ENCODE data around the gene HUNK. TPM values are rescaled to one million over a fixed set of nuclear protein-coding genes. Genes with fewer than 3 reads are reported as not detected.

Gene HUNK
- total RNA-seq, 1 experiment from 2014 or later: not detected

DNA sequence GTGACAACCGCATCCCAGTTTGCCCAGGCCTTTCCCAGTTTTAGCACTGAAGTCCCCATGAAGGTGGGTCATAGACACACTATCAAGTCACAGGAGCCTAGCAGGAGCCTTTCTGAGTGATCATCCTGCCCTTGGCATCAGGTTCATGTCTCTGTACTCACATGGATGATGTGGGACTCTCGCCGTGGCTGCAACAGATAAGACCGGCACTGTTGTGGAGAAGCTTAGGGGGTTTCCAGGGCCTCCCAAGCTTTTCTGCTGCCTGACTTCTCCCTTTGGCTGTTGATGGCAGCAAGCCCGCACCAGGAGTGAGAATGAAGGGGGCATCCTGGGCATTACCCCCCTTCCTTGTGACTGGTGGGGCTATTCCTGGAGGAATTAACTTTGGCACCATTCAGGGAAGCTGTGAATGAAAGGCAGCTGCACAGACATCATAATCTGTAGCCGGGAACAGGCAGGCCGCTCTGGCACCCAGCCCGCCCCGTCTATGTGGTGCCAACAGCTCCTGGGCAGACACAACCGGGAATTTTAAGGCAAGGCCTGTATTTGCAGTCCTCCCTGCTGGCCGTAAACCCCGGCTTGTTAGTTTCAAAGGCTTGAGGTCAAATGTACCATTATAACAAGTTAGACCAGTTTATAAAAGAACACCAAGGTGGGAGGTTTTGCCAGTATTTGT lies 148.6 kb downstream of the HUNK start:
- Histone ChIP-seq H3K9me2 (ENCODE audit: insufficient read depth) (no peaks in the 10 kb centered on the region), H3F3A (ENCODE audit: insufficient read depth, low read depth) (no peaks in the 10 kb centered on the region), H3K36me3 (ENCODE audit: low read depth) (no peaks in the 10 kb centered on the region), H3K27ac (no peak overlapping the region), H3K79me2 (ENCODE audit: low read depth) (no peaks in the 10 kb centered on the region), H4K20me1 (ENCODE audit: insufficient read depth) (no peaks in the 10 kb centered on the region), H3K27me3 (ENCODE audit: insufficient read depth, low read depth) (peaks cover 54% of the 10 kb centered on the region), H2AFZ (no peak overlapping the region), H3K9me3 (ENCODE audit: insufficient read depth, low read depth) (no peaks in the 10 kb centered on the region), H3K4me1 (replicated peaks; ENCODE audit: insufficient read depth) (no peaks in the 10 kb centered on the region), H3K4me3 (no peak overlapping the region), H3K4me2 (no peak overlapping the region)
- POLR2A ChIA-PET (ENCODE audit: unreplicated experiment): no interaction called here
- intact Hi-C loops (cut with micrococcal nuclease; ENCODE audit: unreplicated experiment): no loop called here
- BruUV-seq (replicated peaks): no TSS peak
- no peak for DNase-seq
- CTCF ChIA-PET: no interaction called here
- no peak for TF ChIP-seq EZH2 (IDR thresholded peaks at IDR 0.05; ENCODE audit: low read depth)
- TF ChIP-seq, protein P1, sequence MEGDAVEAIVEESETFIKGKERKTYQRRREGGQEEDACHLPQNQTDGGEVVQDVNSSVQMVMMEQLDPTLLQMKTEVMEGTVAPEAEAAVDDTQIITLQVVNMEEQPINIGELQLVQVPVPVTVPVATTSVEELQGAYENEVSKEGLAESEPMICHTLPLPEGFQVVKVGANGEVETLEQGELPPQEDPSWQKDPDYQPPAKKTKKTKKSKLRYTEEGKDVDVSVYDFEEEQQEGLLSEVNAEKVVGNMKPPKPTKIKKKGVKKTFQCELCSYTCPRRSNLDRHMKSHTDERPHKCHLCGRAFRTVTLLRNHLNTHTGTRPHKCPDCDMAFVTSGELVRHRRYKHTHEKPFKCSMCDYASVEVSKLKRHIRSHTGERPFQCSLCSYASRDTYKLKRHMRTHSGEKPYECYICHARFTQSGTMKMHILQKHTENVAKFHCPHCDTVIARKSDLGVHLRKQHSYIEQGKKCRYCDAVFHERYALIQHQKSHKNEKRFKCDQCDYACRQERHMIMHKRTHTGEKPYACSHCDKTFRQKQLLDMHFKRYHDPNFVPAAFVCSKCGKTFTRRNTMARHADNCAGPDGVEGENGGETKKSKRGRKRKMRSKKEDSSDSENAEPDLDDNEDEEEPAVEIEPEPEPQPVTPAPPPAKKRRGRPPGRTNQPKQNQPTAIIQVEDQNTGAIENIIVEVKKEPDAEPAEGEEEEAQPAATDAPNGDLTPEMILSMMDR (conservative IDR thresholded peaks at IDR 0.05): no peak

DNA sequence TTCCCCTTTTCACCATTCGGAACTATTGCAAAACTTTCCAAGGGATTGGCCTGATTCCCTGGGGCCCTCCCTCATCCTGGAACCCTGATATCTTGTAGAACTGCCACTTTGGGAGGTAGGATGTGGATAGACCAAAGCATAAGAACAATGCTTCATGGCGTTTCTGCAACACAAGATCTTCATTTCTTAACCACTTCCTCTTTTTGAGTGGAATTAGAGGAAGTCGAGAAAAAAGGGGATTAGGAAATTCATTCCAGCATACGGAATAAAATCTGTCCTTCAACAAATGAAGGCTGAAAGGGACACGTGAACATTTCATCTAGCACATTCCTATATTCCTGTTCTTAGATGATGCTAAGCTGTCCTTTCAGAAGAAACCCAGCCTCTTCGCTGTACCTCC lies 149.3 kb downstream of the HUNK start:
- Histone ChIP-seq H3K36me3 (ENCODE audit: low read depth) (no peaks in the 10 kb centered on the region), H2AFZ (no peak overlapping the region), H3K4me3 (no peak overlapping the region), H3K79me2 (ENCODE audit: low read depth) (no peaks in the 10 kb centered on the region), H3K9me3 (ENCODE audit: insufficient read depth, low read depth) (no peaks in the 10 kb centered on the region), H3K27ac (no peak overlapping the region), H3K4me2 (no peak overlapping the region), H3K4me1 (replicated peaks; ENCODE audit: insufficient read depth) (no peaks in the 10 kb centered on the region), H3K9me2 (ENCODE audit: insufficient read depth) (no peaks in the 10 kb centered on the region), H3K27me3 (ENCODE audit: insufficient read depth, low read depth) (peaks cover 49% of the 10 kb centered on the region), H4K20me1 (ENCODE audit: insufficient read depth) (no peaks in the 10 kb centered on the region), H3F3A (ENCODE audit: insufficient read depth, low read depth) (no peaks in the 10 kb centered on the region)
- TF ChIP-seq EZH2 (IDR thresholded peaks at IDR 0.05; ENCODE audit: low read depth): no peak
- TF ChIP-seq, protein P1 (conservative IDR thresholded peaks at IDR 0.05): no peak
- intact Hi-C loops (cut with micrococcal nuclease; ENCODE audit: unreplicated experiment): no loop called here
- no TSS peak for BruUV-seq (replicated peaks)
- POLR2A ChIA-PET (ENCODE audit: unreplicated experiment): interaction anchor here (0.6 kb wide), 1 partner anchor 92 kb away, joined by 3 read pairs; no protein-coding TSS in a partner anchor
- CTCF ChIA-PET: no interaction called here
- no peak for DNase-seq

DNA sequence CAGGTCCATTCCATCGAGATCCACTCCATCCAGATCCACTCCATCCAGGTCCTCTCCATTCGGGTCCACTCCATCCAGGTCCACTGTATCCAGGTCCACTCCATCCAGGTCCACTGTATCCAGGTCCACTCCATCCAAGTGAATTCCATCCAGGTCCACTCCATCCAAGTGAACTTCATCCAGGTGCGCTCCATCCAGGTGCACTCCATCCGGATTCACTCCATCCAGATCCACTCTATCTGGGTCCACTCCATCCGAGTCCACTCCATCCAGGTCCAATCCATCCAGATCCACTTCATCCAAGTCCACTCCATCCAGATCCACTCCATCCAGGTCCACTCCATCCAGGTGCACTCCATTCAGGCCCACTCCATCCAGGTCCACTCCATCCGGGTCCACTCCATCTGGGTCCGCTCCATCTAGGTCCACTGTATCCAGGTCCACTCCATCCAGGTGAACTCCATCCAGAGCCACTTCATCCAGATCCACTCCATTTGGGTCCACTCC lies 157.4 kb downstream of the HUNK start:
- Histone ChIP-seq H3K27me3 (ENCODE audit: insufficient read depth, low read depth) (peaks cover 6% of the 10 kb centered on the region; the same call in 1 of the 2 replicates), H3F3A (ENCODE audit: insufficient read depth, low read depth) (no peaks in the 10 kb centered on the region), H3K4me2 (no peak overlapping the region), H3K9me3 (ENCODE audit: insufficient read depth, low read depth) (no peaks in the 10 kb centered on the region), H3K4me1 (replicated peaks; ENCODE audit: insufficient read depth) (no peaks in the 10 kb centered on the region), H3K4me3 (no peak overlapping the region), H3K9me2 (ENCODE audit: insufficient read depth) (no peaks in the 10 kb centered on the region), H3K79me2 (ENCODE audit: low read depth) (no peaks in the 10 kb centered on the region), H3K36me3 (ENCODE audit: low read depth) (no peaks in the 10 kb centered on the region), H4K20me1 (ENCODE audit: insufficient read depth) (no peaks in the 10 kb centered on the region), H3K27ac (no peak overlapping the region), H2AFZ (no peak overlapping the region)
- POLR2A ChIA-PET (ENCODE audit: unreplicated experiment): no interaction called here
- TF ChIP-seq, protein P1 (conservative IDR thresholded peaks at IDR 0.05): no peak
- no peak for TF ChIP-seq EZH2 (IDR thresholded peaks at IDR 0.05; ENCODE audit: low read depth)
- intact Hi-C loops (cut with micrococcal nuclease; ENCODE audit: unreplicated experiment): no loop called here
- no TSS peak for BruUV-seq (replicated peaks)
- no peak for DNase-seq
- CTCF ChIA-PET: no interaction called here

Measured in PC-9 (cell line).